Nephron (organoid): Measurements from ENCODE around the gene ATP2A2.

Source experiments
- H3K27ac Mint-ChIP-seq, 3 experiments: 2 replicates each; pipeline ENCODE4 v1.8.0; 2020; ENCODE audit warnings: mixed read lengths in 3 of 3, mild to moderate bottlenecking in 2 of 3, moderate library complexity in 1 of 3
- H3K27me3 Mint-ChIP-seq: 2 replicates; pipeline ENCODE4 v1.8.0; 2021; ENCODE audit warnings: low read depth, mild to moderate bottlenecking, moderate library complexity, mixed read lengths
- H3K36me3 Mint-ChIP-seq: 2 replicates; pipeline ENCODE4 v1.8.0; 2020; ENCODE audit warnings: low read depth, mixed read lengths
- H3K4me1 Mint-ChIP-seq: 2 replicates; pipeline ENCODE4 v1.8.0; 2020; ENCODE audit warnings: mixed read lengths
- H3K4me3 Mint-ChIP-seq, 3 experiments: 2 replicates each; pipeline ENCODE4 v1.8.0; 2020; ENCODE audit warnings: mild to moderate bottlenecking in 3 of 3, mixed read lengths in 3 of 3, moderate library complexity in 2 of 3
- H3K9me3 Mint-ChIP-seq: 2 replicates; pipeline ENCODE4 v1.8.0; 2020; ENCODE audit warnings: mixed read lengths
- CTCF ChIP-seq, 3 experiments: fragments of 200-600 bp; sonication (generic); IDR thresholded peaks; one replicate each; pipeline ENCODE4 v1.5.0; 2021; ENCODE audit warnings: antibody characterized with exemption in 3 of 3; ENCODE audit not compliant: unreplicated experiment in 3 of 3

ATP2A2 gene

DNA sequence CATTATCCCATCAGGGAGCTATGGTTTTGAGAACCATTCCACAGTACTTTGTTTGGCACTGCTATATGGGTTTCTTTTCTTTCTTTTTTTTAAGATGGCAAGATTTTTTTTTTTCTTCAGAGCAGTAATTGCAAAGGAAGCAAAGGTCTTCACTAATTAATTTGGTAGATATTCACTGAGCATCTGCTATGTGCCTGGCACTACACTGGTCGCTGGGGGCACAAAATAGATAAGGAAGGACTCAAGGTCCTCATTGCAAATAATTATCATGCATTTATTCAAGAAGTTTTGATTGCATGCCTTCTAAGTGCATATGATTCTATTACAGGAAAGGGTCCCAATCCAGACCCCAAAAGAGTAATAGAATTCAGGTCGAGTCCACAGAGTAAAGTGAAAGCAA lies 10.0 kb upstream of the ATP2A2 start:
- peaks cover 72% of the 10 kb centered on the region for H3K4me1 Mint-ChIP-seq
- no peaks in the 10 kb centered on the region for H3K9me3 Mint-ChIP-seq
- H3K36me3 Mint-ChIP-seq: no peaks in the 10 kb centered on the region
- peak overlapping the region in 1 of 3 experiments; percentile 54 for H3K4me3 Mint-ChIP-seq
- TF ChIP-seq CTCF (IDR thresholded peaks at IDR 0.05; ENCODE audit: unreplicated experiment in 3 of 3): no peak
- peak overlapping the region; percentile 74 to 92 (median 86) for H3K27ac Mint-ChIP-seq
- H3K27me3 Mint-ChIP-seq: peaks cover 13% of the 10 kb centered on the region

DNA sequence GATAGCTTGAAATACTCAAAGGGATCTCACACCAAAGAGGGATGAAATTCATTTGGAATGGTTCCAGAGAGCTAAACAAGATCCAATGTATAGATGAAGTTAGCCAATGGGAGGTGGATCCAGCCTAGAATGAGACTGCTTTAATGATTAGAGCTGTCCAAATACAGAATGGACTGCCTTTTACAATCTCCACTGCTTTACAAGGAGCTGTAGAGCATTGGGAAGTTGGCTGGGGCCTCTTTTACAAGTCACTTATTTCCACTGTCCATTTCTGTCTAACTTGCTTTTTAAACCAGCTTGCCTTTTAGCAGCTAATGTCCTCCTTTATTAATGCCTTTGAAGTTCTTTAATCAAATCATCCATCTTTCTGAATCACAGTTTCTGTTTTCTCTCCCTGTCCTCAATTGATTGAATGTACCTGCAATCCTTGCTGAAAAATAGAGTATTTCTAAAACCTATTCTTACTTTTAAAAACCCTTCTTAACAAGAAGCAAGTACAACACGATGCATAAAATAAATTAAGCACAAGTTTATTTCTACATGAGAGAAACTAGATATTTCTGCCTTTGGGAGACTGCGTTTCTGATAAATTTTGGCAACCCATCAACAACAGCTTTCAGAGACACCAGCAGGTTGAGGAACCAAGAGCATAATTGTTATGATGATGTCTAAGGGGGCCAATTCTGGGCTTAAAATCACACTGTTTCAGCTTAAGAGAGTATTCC lies 3.4 kb upstream of the ATP2A2 start:
- H3K36me3 Mint-ChIP-seq: no peaks in the 10 kb centered on the region
- TF ChIP-seq CTCF (IDR thresholded peaks at IDR 0.05; ENCODE audit: unreplicated experiment in 3 of 3): no peak
- peaks cover 40% of the 10 kb centered on the region for H3K4me1 Mint-ChIP-seq
- H3K27me3 Mint-ChIP-seq: peaks cover 7% of the 10 kb centered on the region
- peak overlapping the region in 1 of 3 experiments; percentile 77 for H3K4me3 Mint-ChIP-seq
- no peaks in the 10 kb centered on the region for H3K9me3 Mint-ChIP-seq
- peak overlapping the region in 2 of 3 experiments; percentile 5 to 78 for H3K27ac Mint-ChIP-seq

DNA sequence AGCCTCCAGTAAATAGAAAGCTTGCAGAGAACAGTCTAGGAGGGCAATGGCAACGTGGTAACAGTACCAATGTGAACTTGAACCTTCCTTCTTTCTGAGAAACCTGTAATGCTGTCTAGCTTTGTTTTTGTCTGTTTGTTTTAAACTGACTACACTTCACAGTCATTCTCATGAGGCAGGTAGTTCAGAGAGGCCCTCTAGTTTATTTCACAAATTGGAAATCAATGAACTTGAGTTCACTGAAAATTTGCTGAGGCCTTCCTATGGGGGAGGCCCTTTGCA lies 2.9 kb upstream of the ATP2A2 start:
- H3K36me3 Mint-ChIP-seq: peaks cover 4% of the 10 kb centered on the region
- H3K27ac Mint-ChIP-seq: peak overlapping the region in 2 of 3 experiments; percentile 5 to 78
- H3K4me3 Mint-ChIP-seq: peak overlapping the region; percentile 49 to 77 (median 64)
- peaks cover 42% of the 10 kb centered on the region for H3K4me1 Mint-ChIP-seq
- H3K9me3 Mint-ChIP-seq: no peaks in the 10 kb centered on the region
- peaks cover 2% of the 10 kb centered on the region for H3K27me3 Mint-ChIP-seq
- TF ChIP-seq CTCF (IDR thresholded peaks at IDR 0.05; ENCODE audit: unreplicated experiment in 3 of 3): no peak

GRCh38 chr12:110279566-110280375 lies 1.3 kb upstream of the ATP2A2 start:
- Mint-ChIP-seq H3K4me3 (peak overlapping the region; percentile 74 to 88 (median 85)), H3K27ac (peak overlapping the region; percentile 59 to 95 (median 66)), H3K4me1 (peaks cover 49% of the 10 kb centered on the region), H3K27me3 (no peaks in the 10 kb centered on the region), H3K36me3 (peaks cover 14% of the 10 kb centered on the region), H3K9me3 (no peaks in the 10 kb centered on the region)
- TF ChIP-seq CTCF (IDR thresholded peaks at IDR 0.05; ENCODE audit: unreplicated experiment in 3 of 3): no peak

DNA sequence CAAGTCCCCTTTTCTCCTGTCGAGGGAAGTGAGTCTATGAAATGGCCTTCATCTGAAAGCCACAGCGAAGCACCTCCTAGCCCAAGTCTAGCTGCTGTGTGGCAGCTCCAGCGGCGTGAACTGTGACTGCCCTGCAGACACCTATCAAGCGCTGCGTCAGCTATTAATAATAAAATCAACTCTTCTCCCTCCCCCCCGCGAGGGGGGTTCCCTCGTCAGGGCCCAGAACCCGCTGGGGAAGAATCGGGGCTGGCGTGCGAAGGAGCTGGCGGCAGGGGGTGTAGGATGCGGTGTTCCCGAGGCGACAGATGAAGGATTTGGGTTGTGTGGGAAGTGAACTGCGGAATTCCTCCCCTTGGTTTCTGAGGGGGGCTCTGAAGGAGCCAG lies 662 bp upstream of the ATP2A2 start:
- Mint-ChIP-seq H3K27ac (peak overlapping the region; percentile 59 to 95 (median 66)), H3K4me1 (peaks cover 55% of the 10 kb centered on the region), H3K36me3 (peaks cover 19% of the 10 kb centered on the region), H3K4me3 (peak overlapping the region; percentile 74 to 88 (median 85)), H3K9me3 (no peaks in the 10 kb centered on the region), H3K27me3 (no peaks in the 10 kb centered on the region)
- TF ChIP-seq CTCF (IDR thresholded peaks at IDR 0.05; ENCODE audit: unreplicated experiment in 3 of 3): no peak
